ENCODE results near the gene NCDN. TPM values are rescaled to one million over a fixed set of nuclear protein-coding genes. Genes with fewer than 3 reads are reported as not detected.

The NCDN gene
- total RNA-seq, 4 donors from 2014 or later, result 10.1 to 13.7 (median 12.1) TPM

GRCh38 chr1:35599411-35599810 lies 41.8 kb downstream of the NCDN start:
- no peaks in the 10 kb centered on the region for H3K27me3 ChIP-seq

GRCh38 chr1:35600593-35600992 lies 43.0 kb downstream of the NCDN start:
- 83 to 88% methylated on average over 3 of the region's 3 CpGs for WGBS, 2 donors
- Histone ChIP-seq H3K4me3 (no peak overlapping the region), H3K36me3 (peaks cover 0 to 82% (median 26%) of the 10 kb centered on the region in 3 donors), H3K4me1 (no peaks in the 10 kb centered on the region), H3K27me3 (no peaks in the 10 kb centered on the region), H3K9me3 (no peaks in the 10 kb centered on the region), H3K27ac (no peak overlapping the region)
- no peak for DNase-seq
- intact Hi-C loops (cut with DNase I), result no loop called here
- TF ChIP-seq CTCF (IDR thresholded peaks at IDR 0.05) (no peak), POLR2A (IDR thresholded peaks at IDR 0.05) (no peak)

More at GRCh38 chr1:35599411-35599810, 41.8 kb downstream of the NCDN start:
- H3K27ac ChIP-seq, result no peak overlapping the region
- peaks cover 0 to 70% (median 21%) of the 10 kb centered on the region in 3 donors for H3K36me3 ChIP-seq
- H3K4me3 ChIP-seq, result no peak overlapping the region
- DNase-seq, result no peak
- TF ChIP-seq POLR2A (IDR thresholded peaks at IDR 0.05) (no peak), CTCF (IDR thresholded peaks at IDR 0.05) (no peak)
- no peaks in the 10 kb centered on the region for H3K9me3 ChIP-seq
- no peaks in the 10 kb centered on the region for H3K4me1 ChIP-seq
- intact Hi-C loops (cut with DNase I), result no loop called here
- WGBS, 2 donors, result 80 to 88% methylated on average over 3 of the region's 3 CpGs

- H3K4me3 ChIP-seq, result no peak overlapping the region
- intact Hi-C loops (cut with DNase I), result no loop called here
- no peak overlapping the region for H3K27ac ChIP-seq
- H3K27me3 ChIP-seq, result no peaks in the 10 kb centered on the region
- H3K36me3 ChIP-seq, result peaks cover 3 to 100% (median 26%) of the 10 kb centered on the region in 3 donors
- no peak for TF ChIP-seq POLR2A (IDR thresholded peaks at IDR 0.05)
- TF ChIP-seq CTCF (IDR thresholded peaks at IDR 0.05), result no peak
- H3K9me3 ChIP-seq, result no peaks in the 10 kb centered on the region
- no peaks in the 10 kb centered on the region for H3K4me1 ChIP-seq
- 86 to 88% methylated on average over 3 of the region's 3 CpGs for WGBS, 2 donors
- DNase-seq, result no peak
These were observed 45.9 kb downstream of the NCDN start for GRCh38 chr1:35603468-35603867.

GRCh38 chr1:35603941-35604340 lies 46.3 kb downstream of the NCDN start:
- TF ChIP-seq CTCF (IDR thresholded peaks at IDR 0.05), result no peak
- TF ChIP-seq POLR2A (IDR thresholded peaks at IDR 0.05), result no peak
- WGBS, 2 donors, result 77 to 81% methylated on average over 4 of the region's 4 CpGs

GRCh38 chr1:35605071-35605866 lies 47.7 kb downstream of the NCDN start:
- no peak overlapping the region for H3K27ac ChIP-seq
- no peaks in the 10 kb centered on the region for H3K4me1 ChIP-seq
- 81 to 90% methylated on average over 6 of the region's 6 CpGs for WGBS, 2 donors
- DNase-seq, result no peak
- H3K4me3 ChIP-seq, result no peak overlapping the region
- no peaks in the 10 kb centered on the region for H3K27me3 ChIP-seq
- intact Hi-C loops (cut with DNase I), result no loop called here
- no peak for TF ChIP-seq CTCF (IDR thresholded peaks at IDR 0.05)
- no peak for TF ChIP-seq POLR2A (IDR thresholded peaks at IDR 0.05)
- H3K36me3 ChIP-seq, result peaks cover 11 to 100% (median 31%) of the 10 kb centered on the region in 3 donors
- no peaks in the 10 kb centered on the region for H3K9me3 ChIP-seq

More at GRCh38 chr1:35603941-35604340, 46.3 kb downstream of the NCDN start:
- no peaks in the 10 kb centered on the region for H3K9me3 ChIP-seq
- no peak overlapping the region for H3K27ac ChIP-seq
- H3K4me3 ChIP-seq, result no peak overlapping the region
- no peaks in the 10 kb centered on the region for H3K27me3 ChIP-seq
- no peak for DNase-seq
- intact Hi-C loops (cut with DNase I), result no loop called here
- H3K4me1 ChIP-seq, result no peaks in the 10 kb centered on the region
- H3K36me3 ChIP-seq, result peaks cover 7 to 100% (median 28%) of the 10 kb centered on the region in 3 donors
